Hindlimb muscle (tissue), 1 donor: Measurements from ENCODE around the gene SLC22A12. TPM values are rescaled to one million over a fixed set of nuclear protein-coding genes. Genes with fewer than 3 reads are reported as not detected.
"Not testable (repeated sequence)": the region's sequence is repeated elsewhere in the genome, so short reads cannot be mapped to it uniquely, and the experiment has no call there.

Source experiments
- DNase-seq: peaks from one replicate; pipeline ENCODE4 v3.0.0-alpha.2; 2013
- polyA plus RNA-seq: library from polyadenylated mRNA; unstranded; fragments of 120-200 nt; gene quantifications from one replicate; pipeline ENCODE4 v1.2.1, GENCODE V29; 2013; ENCODE audit not compliant: insufficient read length

The SLC22A12 gene
- polyA plus RNA-seq, 1 donor, result not detected

DNA sequence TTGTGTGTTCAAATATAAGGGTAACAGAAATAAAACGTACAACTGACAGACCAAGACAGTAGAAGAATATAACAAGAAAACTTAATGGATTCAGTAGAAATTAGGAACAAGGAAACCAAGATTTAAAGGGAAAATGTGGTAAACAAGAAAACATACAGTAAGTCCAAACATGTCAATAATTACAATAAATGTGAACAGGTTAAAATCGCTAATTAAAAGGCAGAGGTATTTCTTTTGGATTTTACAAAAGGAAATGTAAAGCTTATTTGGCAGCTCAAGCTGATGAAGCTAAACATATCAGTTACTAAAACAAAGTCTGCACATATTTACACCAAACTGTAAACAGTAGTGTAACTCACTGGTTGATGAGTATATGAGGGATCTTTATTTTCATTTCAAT, 2.3 kb upstream of the SLC22A12 start:
- DNase-seq, result no peak

DNA sequence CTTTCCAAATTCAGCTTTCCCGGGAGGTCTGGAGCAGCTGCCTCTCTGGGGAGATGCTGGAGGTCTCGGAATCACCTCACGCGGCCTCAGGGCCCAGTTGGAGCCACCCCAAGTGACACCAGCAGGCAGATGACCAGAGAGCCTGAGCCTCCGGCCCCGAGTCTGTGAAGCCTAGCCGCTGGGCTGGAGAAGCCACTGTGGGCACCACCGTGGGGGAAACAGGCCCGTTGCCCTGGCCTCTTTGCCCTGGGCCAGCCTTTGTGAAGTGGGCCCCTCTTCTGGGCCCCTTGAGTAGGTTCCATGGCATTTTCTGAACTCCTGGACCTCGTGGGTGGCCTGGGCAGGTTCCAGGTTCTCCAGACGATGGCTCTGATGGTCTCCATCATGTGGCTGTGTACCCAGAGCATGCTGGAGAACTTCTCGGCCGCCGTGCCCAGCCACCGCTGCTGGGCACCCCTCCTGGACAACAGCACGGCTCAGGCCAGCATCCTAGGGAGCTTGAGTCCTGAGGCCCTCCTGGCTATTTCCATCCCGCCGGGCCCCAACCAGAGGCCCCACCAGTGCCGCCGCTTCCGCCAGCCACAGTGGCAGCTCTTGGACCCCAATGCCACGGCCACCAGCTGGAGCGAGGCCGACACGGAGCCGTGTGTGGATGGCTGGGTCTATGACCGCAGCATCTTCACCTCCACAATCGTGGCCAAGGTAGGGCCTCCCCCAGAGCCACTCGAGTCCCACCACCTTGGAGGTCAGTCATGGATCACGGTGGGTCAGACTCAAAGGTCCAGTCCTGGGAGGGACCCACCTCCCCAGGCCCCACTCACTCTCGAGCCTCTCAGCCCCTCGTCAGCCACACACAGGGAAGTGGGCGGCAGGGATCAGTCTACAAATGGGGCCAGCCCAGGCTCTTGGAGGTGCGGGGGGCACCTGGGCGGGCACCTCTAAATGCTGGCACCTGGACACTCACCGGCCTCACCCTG, 525 bp downstream of the SLC22A12 start:
- DNase-seq, result no peak

DNA sequence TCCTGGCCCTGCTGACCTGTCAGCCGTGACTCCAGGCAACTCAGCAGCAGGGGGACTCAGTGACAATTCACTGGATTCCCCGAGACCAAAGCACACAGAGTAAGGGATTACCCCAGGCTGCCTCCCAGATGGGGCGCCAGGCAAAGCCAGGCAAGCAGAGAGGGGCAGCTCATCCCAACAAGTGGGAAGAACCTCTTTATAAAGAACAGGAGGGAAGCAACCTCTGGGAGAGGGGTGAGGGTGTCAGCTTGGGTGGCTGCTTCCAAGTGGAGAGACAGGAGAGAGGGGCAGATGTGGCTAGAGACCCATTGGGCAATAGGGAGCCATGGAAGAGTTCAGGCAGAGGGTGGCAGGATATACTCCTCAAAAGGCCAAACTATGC, 1.2 kb downstream of the SLC22A12 start:
- no peak for DNase-seq

DNA sequence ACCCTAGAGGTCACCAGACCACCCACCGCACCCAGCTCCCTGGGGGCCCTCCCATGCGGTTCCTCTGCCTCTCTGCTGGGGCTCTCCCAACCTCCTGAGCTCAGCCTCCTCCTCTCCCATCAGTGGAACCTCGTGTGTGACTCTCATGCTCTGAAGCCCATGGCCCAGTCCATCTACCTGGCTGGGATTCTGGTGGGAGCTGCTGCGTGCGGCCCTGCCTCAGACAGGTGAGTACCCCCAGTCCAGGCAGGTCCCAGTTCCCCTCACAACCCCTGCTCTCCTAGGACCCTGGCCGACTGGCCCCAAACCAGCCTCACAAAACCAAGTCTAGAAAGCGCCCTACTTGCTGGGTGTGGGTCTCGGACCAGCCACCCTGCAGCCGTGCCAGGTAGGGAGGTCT, 1.6 kb downstream of the SLC22A12 start:
- no peak for DNase-seq

DNA sequence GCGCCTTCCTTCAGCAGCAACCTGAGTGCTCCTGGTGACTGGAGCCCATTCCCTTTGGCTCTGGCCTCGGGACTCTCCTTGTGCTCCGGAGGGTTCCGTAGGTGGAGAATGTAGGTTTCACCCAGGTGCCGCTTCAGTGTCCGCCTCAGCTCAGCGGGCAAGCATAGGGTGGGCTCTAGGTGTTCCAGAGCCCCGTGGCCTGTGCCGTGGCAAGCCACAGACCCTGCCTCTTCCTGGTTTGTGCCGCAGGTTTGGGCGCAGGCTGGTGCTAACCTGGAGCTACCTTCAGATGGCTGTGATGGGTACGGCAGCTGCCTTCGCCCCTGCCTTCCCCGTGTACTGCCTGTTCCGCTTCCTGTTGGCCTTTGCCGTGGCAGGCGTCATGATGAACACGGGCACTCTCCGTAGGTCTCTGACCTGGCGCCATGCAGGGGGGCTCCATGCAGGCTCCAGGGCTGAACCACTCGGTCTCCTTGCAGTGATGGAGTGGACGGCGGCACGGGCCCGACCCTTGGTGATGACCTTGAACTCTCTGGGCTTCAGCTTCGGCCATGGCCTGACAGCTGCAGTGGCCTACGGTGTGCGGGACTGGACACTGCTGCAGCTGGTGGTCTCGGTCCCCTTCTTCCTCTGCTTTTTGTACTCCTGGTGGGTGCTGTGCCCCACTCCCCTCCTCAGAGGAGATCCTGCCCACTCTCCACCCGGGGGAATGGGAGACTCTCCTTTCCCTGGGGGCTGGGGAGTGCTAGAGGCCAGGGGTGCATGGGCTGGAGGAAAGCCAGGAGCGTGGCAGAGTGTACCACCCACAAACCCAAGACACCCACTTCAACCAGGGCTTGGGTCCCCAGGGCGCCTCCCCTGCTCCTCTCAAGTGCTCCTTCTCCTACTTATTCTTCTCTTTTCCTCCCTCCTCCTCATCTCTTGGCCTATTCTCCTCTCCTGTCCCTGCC, 2.4 kb downstream of the SLC22A12 start:
- no peak for DNase-seq

DNA sequence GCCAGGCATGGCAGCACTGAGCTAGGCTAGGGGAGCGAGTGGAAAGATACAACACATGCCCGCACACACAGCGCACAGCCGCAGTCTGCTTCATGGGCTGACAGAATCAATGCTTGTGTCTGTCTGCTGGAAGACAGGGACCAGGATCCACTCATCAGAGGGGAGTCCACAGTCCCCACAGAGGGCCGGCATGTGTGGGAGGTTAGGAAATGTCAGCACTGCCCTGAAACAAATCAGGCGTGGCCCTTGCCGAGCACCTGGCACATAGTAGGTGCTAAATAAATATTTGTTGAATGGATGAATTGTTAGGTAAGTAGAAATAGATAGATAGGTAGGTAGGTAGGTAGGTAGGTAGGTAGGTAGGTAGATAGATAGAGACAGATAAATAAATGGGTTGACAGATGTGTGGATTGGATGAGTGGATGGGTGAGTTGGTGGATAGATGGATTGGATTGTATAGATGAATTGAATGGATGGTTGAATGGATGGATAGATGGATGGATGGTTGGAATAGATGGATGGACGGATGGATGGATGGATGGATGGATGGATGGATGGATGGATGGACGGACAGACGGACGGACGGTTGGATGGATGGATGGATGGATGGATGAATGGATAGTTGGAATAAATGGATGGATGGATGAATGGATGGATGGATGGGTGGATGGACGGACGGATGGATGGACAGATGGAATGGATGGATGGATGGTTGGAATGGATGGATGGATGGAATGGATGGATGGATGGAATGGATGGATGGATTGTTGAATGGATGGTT, 3.3 kb downstream of the SLC22A12 start:
- no peak for DNase-seq

DNA sequence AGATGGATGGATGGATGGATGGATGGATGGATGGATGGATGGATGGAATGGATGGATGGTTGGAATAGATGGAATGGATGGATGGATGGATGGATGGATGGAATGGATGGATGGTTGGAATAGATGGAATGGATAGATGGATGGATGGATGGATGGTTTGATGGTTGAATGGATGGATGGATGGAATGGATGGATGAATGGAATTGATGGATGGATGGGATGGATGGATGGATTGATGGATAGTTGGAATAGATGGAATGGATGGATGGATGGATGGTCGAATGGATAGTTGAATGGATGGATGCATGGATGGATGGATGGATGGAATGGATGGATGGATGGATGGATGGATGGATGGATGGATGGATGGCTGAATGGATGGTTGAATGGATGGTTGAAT, 4.9 kb downstream of the SLC22A12 start:
- not testable (repeated sequence) for DNase-seq

DNA sequence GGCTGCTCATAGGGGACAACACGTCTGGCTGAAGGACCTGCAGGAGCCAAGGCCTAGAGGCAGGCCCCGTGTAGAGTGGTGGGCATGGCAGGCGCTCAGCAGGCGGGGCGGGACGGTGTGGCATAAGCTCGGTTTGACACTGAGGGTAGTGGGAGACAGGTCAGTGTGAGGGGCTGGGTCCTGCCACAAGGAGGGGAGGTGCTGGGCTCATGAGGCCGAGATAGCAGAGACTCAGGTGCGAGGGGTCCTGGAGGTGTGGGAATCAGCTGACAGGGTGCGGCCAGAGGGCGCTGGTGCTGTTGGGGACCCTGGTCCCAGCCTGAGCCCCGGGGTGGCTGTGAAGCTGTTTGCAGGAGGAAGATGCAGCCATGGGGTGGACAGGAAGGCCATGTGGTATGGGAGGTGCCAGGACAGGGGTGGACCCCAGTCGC, 6.7 kb downstream of the SLC22A12 start:
- no peak for DNase-seq

DNA sequence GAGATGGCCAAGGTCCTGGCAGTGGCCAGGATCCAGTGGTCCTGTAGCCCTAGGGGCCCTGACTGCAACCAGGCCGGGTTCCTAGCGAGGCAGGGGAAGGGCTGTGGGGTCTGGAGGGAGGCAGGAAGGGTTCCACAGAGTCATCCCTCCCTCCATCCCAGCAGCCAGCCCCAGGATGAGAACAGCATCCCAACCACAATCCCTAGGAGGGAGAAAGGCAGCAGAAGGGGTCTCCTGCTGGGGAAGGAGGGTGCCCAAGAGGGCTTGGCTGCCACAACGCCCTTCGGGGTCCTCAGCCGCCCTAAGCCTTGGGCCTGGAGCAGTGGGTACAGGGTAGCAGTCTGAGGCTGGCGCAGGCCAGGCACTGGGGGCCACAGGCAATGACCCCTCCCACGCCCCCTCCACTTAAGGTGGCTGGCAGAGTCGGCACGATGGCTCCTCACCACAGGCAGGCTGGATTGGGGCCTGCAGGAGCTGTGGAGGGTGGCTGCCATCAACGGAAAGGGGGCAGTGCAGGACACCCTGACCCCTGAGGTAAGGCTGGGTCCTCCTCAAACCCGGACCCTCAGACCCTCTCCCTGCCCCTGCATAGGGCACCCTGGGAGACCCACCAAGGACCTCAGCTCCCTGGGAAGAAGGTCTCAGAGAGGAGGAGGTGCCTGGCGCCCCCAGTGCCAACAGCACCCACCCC, 7.2 kb downstream of the SLC22A12 start:
- no peak for DNase-seq

DNA sequence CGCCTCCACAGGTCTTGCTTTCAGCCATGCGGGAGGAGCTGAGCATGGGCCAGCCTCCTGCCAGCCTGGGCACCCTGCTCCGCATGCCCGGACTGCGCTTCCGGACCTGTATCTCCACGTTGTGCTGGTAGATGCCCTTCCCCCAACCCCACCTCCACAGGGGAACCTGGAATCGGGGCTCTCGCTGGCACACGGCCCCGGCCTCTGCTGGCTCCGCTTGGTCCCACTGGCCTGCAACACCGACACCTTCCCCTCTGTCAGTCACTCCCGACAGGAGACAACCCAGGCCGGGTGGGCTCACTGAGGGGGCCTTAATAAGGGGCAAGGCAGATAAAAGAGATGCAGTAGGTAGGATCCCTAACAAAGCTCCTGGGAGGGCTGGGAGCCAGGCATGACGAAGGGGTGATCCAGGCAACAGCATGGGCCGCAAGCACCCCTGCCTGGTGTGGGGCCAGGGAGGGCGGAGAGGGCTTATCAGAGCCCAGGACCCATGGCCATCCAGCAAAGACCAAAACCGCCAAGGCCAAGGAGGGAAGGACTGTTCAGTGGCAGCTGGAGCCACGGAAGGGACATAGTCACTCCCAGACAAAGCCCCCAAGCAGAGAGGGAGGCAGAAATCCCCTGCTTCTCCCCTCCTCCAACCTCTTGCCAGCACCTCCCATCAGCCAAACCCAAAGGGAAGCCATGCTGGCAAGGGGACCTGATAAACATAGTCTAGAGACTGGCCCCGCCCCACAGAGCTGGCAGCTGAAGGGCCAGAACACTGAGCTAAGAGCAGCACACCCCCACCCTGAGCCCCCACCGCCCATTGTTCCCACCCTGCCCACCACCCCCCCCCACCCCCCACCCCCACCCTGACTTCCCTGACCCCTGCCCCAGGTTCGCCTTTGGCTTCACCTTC, 8.0 kb downstream of the SLC22A12 start:
- no peak for DNase-seq

DNA sequence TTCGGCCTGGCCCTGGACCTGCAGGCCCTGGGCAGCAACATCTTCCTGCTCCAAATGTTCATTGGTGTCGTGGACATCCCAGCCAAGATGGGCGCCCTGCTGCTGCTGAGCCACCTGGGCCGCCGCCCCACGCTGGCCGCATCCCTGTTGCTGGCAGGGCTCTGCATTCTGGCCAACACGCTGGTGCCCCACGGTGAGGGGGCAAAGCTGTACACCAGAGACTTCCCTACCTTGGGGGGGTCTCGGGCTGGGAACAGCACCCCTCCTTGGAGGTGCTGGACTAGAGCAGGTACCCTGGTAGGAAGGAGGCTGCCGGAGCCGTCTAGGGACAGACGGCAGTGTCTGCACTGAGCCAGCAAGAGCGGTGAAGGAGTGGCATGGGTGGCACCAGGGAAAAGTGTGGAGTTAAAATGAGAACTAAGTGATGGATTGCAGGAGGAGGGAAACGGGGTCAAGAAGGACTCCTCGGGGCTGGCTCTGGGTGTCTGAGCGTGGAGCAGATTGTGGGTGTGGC, 8.7 kb downstream of the SLC22A12 start:
- no peak for DNase-seq

DNA sequence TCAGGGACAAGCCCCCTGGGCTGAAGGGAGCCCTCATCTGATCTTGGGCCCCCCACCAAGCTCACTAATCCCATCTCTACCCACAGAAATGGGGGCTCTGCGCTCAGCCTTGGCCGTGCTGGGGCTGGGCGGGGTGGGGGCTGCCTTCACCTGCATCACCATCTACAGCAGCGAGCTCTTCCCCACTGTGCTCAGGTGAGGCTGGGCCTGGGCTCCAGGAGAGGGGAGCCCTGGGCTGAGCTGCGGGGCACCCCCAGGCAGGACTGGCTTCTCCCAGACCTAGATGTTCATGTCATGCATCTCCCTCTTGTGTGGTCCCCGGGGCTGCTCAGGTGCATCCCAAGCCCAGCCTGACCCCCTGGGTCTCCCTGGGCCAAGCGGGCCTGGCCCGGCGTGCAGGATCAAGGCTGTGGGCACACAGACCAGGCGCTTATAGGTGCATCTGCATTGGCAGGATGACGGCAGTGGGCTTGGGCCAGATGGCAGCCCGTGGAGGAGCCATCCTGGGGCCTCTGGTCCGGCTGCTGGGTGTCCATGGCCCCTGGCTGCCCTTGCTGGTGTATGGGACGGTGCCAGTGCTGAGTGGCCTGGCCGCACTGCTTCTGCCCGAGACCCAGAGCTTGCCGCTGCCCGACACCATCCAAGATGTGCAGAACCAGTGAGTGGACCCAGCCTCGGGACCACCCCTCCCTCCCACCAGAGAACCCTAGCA, 9.4 kb downstream of the SLC22A12 start:
- no peak for DNase-seq

DNA sequence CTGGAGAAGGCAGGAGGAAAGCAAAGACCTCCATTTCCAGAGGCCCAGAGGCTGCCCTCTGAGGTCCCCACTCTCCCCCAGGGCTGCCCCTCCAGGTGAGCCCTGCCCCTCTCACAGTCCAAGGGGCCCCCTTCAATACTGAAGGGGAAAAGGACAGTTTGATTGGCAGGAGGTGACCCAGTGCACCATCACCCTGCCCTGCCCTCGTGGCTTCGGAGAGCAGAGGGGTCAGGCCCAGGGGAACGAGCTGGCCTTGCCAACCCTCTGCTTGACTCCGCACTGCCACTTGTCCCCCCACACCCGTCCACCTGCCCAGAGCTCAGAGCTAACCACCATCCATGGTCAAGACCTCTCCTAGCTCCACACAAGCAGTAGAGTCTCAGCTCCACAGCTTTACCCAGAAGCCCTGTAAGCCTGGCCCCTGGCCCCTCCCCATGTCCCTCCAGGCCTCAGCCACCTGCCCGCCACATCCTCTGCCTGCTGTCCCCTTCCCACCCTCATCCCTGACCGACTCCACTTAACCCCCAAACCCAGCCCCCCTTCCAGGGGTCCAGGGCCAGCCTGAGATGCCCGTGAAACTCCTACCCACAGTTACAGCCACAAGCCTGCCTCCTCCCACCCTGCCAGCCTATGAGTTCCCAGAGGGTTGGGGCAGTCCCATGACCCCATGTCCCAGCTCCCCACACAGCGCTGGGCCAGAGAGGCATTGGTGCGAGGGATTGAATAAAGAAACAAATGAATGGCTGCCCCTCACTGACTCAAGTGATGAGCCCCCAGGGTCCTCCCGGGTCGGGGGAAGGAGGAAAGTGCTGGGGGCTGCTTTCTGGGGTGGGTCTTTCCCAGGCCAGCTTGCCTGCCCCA, 10.8 kb downstream of the SLC22A12 start:
- DNase-seq, result no peak

DNA sequence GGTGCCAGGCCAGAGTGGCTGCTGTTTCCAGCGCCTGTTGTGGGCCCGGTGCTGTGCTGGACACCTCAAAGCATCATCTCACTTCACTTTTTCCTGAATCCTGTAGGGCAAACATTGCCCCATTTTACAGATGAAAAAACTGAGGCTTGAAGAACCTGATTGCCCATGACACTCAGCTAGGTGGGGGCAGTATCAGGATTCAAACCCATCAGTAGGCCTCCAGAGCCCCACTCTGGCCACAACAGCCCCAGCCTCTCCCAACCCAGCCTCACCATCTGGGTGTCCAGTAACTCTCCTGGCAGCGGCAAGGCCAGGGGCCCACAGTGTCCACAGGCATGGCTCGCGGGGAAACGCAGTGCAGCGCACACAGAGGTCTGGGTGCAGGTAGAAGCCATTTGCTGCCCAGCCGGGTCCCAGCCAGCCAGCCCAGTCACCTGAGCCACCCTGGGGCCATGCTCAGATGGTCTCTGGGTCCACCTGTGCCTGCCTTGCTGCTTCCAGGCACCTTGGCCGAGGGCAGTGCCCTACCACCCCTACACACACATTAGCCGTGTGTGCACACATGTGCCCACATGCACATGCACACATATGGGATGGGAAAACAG, 11.5 kb downstream of the SLC22A12 start:
- DNase-seq, result no peak

DNA sequence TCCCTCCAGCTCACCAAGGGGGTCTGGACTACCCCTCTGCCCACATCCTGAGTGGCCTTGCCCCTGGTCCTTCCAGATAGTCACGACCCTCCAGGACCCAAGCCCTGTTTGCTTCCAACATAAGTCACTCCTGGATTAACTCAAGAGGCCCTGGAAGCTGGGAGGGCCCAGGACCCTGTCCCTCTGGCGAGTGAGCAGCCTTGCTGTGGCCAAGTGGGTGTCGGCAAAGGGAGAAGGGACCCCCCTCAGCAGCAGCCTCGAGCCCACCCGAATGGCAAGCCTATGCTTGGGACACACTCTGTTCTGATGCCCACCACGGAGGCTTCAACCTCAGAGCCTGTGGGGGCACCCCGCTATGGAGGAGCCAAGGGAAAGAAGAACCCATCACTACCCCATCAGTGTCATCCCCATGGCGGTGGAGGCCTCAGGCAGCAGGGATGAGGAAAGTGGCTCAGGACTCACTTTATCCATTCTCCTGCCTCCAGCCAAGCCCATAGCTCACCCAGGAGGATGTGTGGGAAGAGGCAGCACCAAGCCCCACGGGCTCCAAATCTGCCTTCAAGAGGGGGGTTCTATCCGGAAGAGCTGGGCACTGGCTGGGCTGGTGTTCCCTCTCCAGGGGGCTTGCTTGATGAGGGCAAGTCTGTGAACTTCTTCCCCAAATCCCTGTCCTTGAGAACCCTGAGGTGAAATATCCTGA, 12.5 kb downstream of the SLC22A12 start:
- DNase-seq, result no peak

DNA sequence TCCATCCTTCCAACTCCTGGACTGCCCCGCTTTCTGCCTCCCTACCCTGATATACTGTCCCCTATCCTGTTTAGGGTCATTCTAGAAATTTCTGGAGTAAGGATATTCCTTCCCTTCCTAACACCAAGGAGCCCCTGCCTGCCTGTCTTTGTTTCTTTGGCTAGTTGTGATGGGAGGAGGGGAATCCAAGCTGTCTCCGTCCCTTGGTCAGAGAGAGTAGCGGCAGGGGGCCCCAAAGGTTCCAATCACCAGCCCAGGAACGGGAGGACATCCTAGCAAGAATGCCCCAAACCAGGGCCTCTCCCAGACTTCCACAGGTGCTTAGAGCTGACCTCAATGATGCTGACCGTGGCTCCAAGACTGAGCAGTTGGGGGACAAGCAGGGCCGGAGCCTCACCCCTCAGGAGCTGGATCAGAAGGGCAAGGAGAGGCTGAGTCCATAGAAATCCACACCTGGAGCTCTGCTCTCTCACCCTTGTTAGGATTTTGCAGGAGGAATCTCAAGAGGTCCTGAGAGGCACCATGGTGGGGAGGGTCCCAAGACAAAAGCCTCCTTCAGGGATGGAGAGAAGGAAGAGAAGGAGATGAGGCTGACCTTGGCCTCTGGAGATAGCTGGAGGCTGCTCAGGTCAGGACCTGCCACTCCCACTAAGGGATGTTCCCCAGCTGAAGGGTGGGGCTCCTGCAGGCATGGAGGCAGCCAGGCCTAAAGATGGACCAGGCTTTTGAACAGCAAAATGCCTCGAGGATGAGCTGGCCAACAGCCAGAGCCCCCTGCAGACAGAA, 13.6 kb downstream of the SLC22A12 start:
- no peak for DNase-seq

DNA sequence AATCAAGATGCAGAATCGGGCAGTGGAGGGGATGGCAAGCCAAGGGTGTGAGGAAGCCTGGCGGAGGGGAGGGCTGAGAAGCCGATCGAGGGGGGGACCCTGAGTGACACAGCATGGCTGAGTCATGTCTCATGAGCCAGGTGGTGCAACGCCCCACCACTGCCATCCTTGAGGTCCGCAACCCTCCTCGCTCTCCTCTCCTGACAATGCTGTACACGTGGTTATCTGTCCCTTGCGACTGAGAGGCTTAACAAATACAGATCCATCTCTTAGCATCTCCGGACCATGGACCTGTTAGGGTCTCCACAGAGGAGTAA, 14.2 kb downstream of the SLC22A12 start:
- no peak for DNase-seq
